Measurements from ENCODE around the gene SSUH2. TPM values are rescaled to one million over a fixed set of nuclear protein-coding genes. Genes with fewer than 3 reads are reported as not detected.
A peak's percentile ranks its signal among the peaks of the same experiment; 100 is the strongest.

Gene SSUH2
- total and polyA plus RNA-seq, 7 donors, result 0.11 to 1.1 (median 0.36) TPM

GRCh38 chr3:8622873-8623691, 21.5 kb downstream of the SSUH2 start:
- Histone ChIP-seq H3K27me3 (ENCODE audit: insufficient read depth in 3 of 3, low read length in 2 of 3) (no peaks in the 10 kb centered on the region), H3K4me3 (no peak overlapping the region), H3K36me3 (ENCODE audit: insufficient read depth in 1 of 2, low read depth in 1 of 2) (no peaks in the 10 kb centered on the region), H3K4me1 (peaks cover 7% of the 10 kb centered on the region), H3K27ac (no peak overlapping the region), H3K9me3 (no peaks in the 10 kb centered on the region)
- intact Hi-C loops (cut with DNase I), result loop anchor here (1.0 to 5.0 kb wide), 3 partner anchors 141 to 181 kb away; no protein-coding TSS in a partner anchor
- 35 to 48% (median 40%) methylated on average over 23 to 24 of the region's 24 CpGs for WGBS, 3 donors
- peak; percentile 93 for TF ChIP-seq CTCF (IDR thresholded peaks at IDR 0.05)
- peak; percentile 72 to 86 for DNase-seq
- peak; percentile 83 to 93 (median 86) for ATAC-seq

GRCh38 chr3:8621872-8622271, 22.7 kb downstream of the SSUH2 start:
- intact Hi-C loops (cut with DNase I), result loop anchor here (5.0 kb wide), 2 partner anchors 140 to 180 kb away; no protein-coding TSS in a partner anchor
- ATAC-seq (peak in 2 of 4 donors; percentile 37 to 65), DNase-seq (no peak)
- H3K27me3 ChIP-seq (ENCODE audit: insufficient read depth in 3 of 3, low read length in 2 of 3), result no peaks in the 10 kb centered on the region
- H3K36me3 ChIP-seq (ENCODE audit: insufficient read depth in 1 of 2, low read depth in 1 of 2), result no peaks in the 10 kb centered on the region
- no peak for TF ChIP-seq CTCF (IDR thresholded peaks at IDR 0.05)
- no peak overlapping the region for H3K27ac ChIP-seq
- 76 to 84% (median 78%) methylated on average over 4 of the region's 4 CpGs for WGBS, 3 donors
- H3K4me3 ChIP-seq, result no peak overlapping the region
- H3K4me1 ChIP-seq, result peaks cover 7% of the 10 kb centered on the region
- no peaks in the 10 kb centered on the region for H3K9me3 ChIP-seq

- DNase-seq (no peak), ATAC-seq (no peak)
- 67 to 70% (median 70%) methylated on average over 3 of the region's 3 CpGs for WGBS, 3 donors
- no peaks in the 10 kb centered on the region for H3K27me3 ChIP-seq (ENCODE audit: insufficient read depth in 3 of 3, low read length in 2 of 3)
- TF ChIP-seq CTCF (IDR thresholded peaks at IDR 0.05), result no peak
- no peak overlapping the region for H3K27ac ChIP-seq
- peaks cover 7% of the 10 kb centered on the region for H3K4me1 ChIP-seq
- no peaks in the 10 kb centered on the region for H3K36me3 ChIP-seq (ENCODE audit: insufficient read depth in 1 of 2, low read depth in 1 of 2)
- H3K4me3 ChIP-seq, result no peak overlapping the region
- intact Hi-C loops (cut with DNase I), result loop anchor here (5.0 kb wide), 2 partner anchors 139 to 179 kb away; no protein-coding TSS in a partner anchor
- H3K9me3 ChIP-seq, result no peaks in the 10 kb centered on the region
These were observed 23.5 kb downstream of the SSUH2 start for GRCh38 chr3:8621141-8621540.

- no peaks in the 10 kb centered on the region for H3K36me3 ChIP-seq (ENCODE audit: insufficient read depth in 1 of 2, low read depth in 1 of 2)
- no peaks in the 10 kb centered on the region for H3K27me3 ChIP-seq (ENCODE audit: insufficient read depth in 3 of 3, low read length in 2 of 3)
- 94 to 98% (median 95%) methylated on average over 7 of the region's 7 CpGs for WGBS, 3 donors
- H3K4me1 ChIP-seq, result peaks cover 7% of the 10 kb centered on the region
- DNase-seq (no peak), ATAC-seq (no peak)
- H3K4me3 ChIP-seq, result no peak overlapping the region
- no peak overlapping the region for H3K27ac ChIP-seq
- no peaks in the 10 kb centered on the region for H3K9me3 ChIP-seq
- TF ChIP-seq CTCF (IDR thresholded peaks at IDR 0.05), result no peak
- intact Hi-C loops (cut with DNase I), result no loop called here
These were observed 25.1 kb downstream of the SSUH2 start for GRCh38 chr3:8619548-8619947.
